Keratinocyte (primary cell): Measurements from ENCODE around the gene SBSN. TPM values are rescaled to one million over a fixed set of nuclear protein-coding genes. Genes with fewer than 3 reads are reported as not detected.

Experiments used
- DNase-seq: peaks from one replicate; pipeline ENCODE4 v3.0.0-alpha.2; 2011; ENCODE audit warnings: low read depth, missing footprints, low spot score
- FAIRE-seq: peaks from 2 replicates; lab custom pipeline; 2011; peaks lifted over from hg19 to GRCh38; lab: Jason Lieb, UNC
- H2AFZ ChIP-seq: 2 replicates; pipeline ENCODE4 v1.6.0; 2012; ENCODE audit warnings: low read length, control low read depth, inconsistent platforms; ENCODE audit not compliant: control insufficient read depth
- H3K27ac ChIP-seq: 2 replicates; pipeline ENCODE4 v1.5.1; 2011; ENCODE audit warnings: low read length; ENCODE audit not compliant: control insufficient read depth, insufficient read depth
- H3K27me3 ChIP-seq: 3 replicates; pipeline ENCODE4 v1.6.0; 2011; ENCODE audit warnings: low read length; ENCODE audit not compliant: control insufficient read depth, insufficient read depth; ENCODE audit errors: extremely low read depth
- H3K36me3 ChIP-seq, 2 experiments: 2 replicates in 1 of 2; 3 replicates in 1 of 2; pipeline ENCODE4 v1.5.1; 2011; ENCODE audit warnings: low read length in 2 of 2, mild to moderate bottlenecking in 1 of 2; ENCODE audit not compliant: control insufficient read depth in 2 of 2, insufficient read depth in 2 of 2; ENCODE audit errors: extremely low read depth in 1 of 2
- H3K4me1 ChIP-seq: 3 replicates; pipeline ENCODE4 v1.5.1; 2011; ENCODE audit warnings: low read length; ENCODE audit not compliant: control insufficient read depth, insufficient read depth; ENCODE audit errors: extremely low read depth
- H3K4me2 ChIP-seq: 3 replicates; pipeline ENCODE4 v1.6.0; 2011; ENCODE audit warnings: low read depth, low read length; ENCODE audit not compliant: control insufficient read depth, insufficient read depth; ENCODE audit errors: extremely low read depth
- H3K4me3 ChIP-seq, 3 experiments: fragments of 200-600 bp in 1 of 3; sonication (generic) in 1 of 3; 2 replicates in 2 of 3; 3 replicates in 1 of 3; pipeline ENCODE4 v1.5.1; 2011 to 2016; ENCODE audit warnings: low read length in 3 of 3, mild to moderate bottlenecking in 3 of 3, control low read depth in 2 of 3, inconsistent platforms in 1 of 3, low read depth in 1 of 3, mixed read lengths in 1 of 3, mixed run types in 1 of 3, moderate library complexity in 1 of 3; ENCODE audit not compliant: control insufficient read depth in 2 of 3, insufficient read depth in 2 of 3; ENCODE audit errors: extremely low read depth in 1 of 3
- H3K79me2 ChIP-seq: 2 replicates; pipeline ENCODE4 v1.6.0; 2012; ENCODE audit warnings: low read length; ENCODE audit not compliant: control insufficient read depth, insufficient read depth
- H3K9ac ChIP-seq: 3 replicates; pipeline ENCODE4 v1.6.0; 2011; ENCODE audit warnings: low read length; ENCODE audit not compliant: control insufficient read depth, insufficient read depth; ENCODE audit errors: extremely low read depth
- H3K9me1 ChIP-seq: 3 replicates; pipeline ENCODE4 v1.6.0; 2011; ENCODE audit warnings: low read length; ENCODE audit not compliant: control insufficient read depth, insufficient read depth; ENCODE audit errors: extremely low read depth
- H3K9me3 ChIP-seq: 2 replicates; pipeline ENCODE4 v1.5.1; 2012; ENCODE audit warnings: low read depth, low read length; ENCODE audit not compliant: control insufficient read depth
- H4K20me1 ChIP-seq: 3 replicates; pipeline ENCODE4 v1.6.0; 2011; ENCODE audit warnings: low read length; ENCODE audit not compliant: control insufficient read depth, insufficient read depth; ENCODE audit errors: extremely low read depth
- CTCF ChIP-seq, 3 experiments: IDR thresholded peaks in 1 of 3; conservative IDR thresholded peaks in 1 of 3; optimal IDR thresholded peaks in 1 of 3; 2 replicates in 2 of 3; 3 replicates in 1 of 3; pipeline versions ENCODE3 to v1.5.1; 2011; ENCODE audit warnings: low read length in 3 of 3, mild to moderate bottlenecking in 3 of 3, moderate library complexity in 2 of 3, control low read depth in 1 of 3, inconsistent platforms in 1 of 3; ENCODE audit not compliant: insufficient read depth in 2 of 3; ENCODE audit errors: extremely low read depth in 1 of 3
- EZH2 ChIP-seq: IDR thresholded peaks from one replicate; pipeline ENCODE4 v1.6.1; 2012; ENCODE audit warnings: inconsistent platforms, mild to moderate bottlenecking, low read length, moderate library complexity
- dilution Hi-C: fragments of 300-500 bp; cut with MboI; formaldehyde crosslinking; loops from one replicate; pipeline ENCODE4 v1.7.0; 2020; ENCODE audit warnings: low sequenced_read_pairs; ENCODE audit not compliant: extremely low pct_ligation_motif_present
- polyA plus RNA-seq, 5 experiments: library from polyadenylated mRNA; depleted of rRNA in 3 of 5; stranded (reverse) in 3 of 5; stranded (forward) in 1 of 5; unstranded in 1 of 5; fragments of >200 nt; gene quantifications; 1 replicate in 1 of 5; 2 replicates in 3 of 5; 3 replicates in 1 of 5; pipeline versions ENCODE4 v1.2.1 to v1.2.3, GENCODE V29; 2011 to 2012; ENCODE audit warnings: missing spikeins in 2 of 5, low read depth in 1 of 5, low replicate concordance in 1 of 5

SBSN gene
- polyA plus RNA-seq, 1 donor (not counting 4 experiments of a cell fraction or from before 2014, with no cell fraction given), result 49.0 TPM

- Histone ChIP-seq H3K9me3 (no peaks in the 10 kb centered on the region), H3K27ac (no peak overlapping the region), H3K4me2 (no peak overlapping the region), H4K20me1 (no peaks in the 10 kb centered on the region), H3K36me3 (no peaks in the 10 kb centered on the region), H3K4me3 (no peak overlapping the region), H3K4me1 (peaks cover 20% of the 10 kb centered on the region), H3K79me2 (no peaks in the 10 kb centered on the region), H3K27me3 (peaks cover 5% of the 10 kb centered on the region), H2AFZ (no peak overlapping the region), H3K9ac (no peak overlapping the region), H3K9me1 (no peaks in the 10 kb centered on the region)
- DNase-seq, result no peak
- TF ChIP-seq CTCF (optimal IDR thresholded peaks at IDR 0.05 in 1 of 3, IDR thresholded peaks at IDR 0.05 in 1 of 3, conservative IDR thresholded peaks at IDR 0.05 in 1 of 3; ENCODE audit: extremely low read depth in 1 of 3, insufficient read depth in 2 of 3, low read length in 3 of 3), result no peak
- no peak for TF ChIP-seq EZH2
- dilution Hi-C loops, result no loop called here
- no peak for FAIRE-seq
Observed at GRCh38 chr19:35517342-35517741, 10.8 kb downstream of the SBSN start.

GRCh38 chr19:35516310-35516709, 11.8 kb downstream of the SBSN start:
- H3K9me3 ChIP-seq, result no peaks in the 10 kb centered on the region
- H3K36me3 ChIP-seq, result no peaks in the 10 kb centered on the region
- dilution Hi-C loops, result no loop called here
- FAIRE-seq (no peak), DNase-seq (no peak)
- H2AFZ ChIP-seq, result no peak overlapping the region
- H3K9ac ChIP-seq, result no peak overlapping the region
- H3K4me2 ChIP-seq, result no peak overlapping the region
- TF ChIP-seq CTCF (optimal IDR thresholded peaks at IDR 0.05 in 1 of 3, IDR thresholded peaks at IDR 0.05 in 1 of 3, conservative IDR thresholded peaks at IDR 0.05 in 1 of 3; ENCODE audit: extremely low read depth in 1 of 3, insufficient read depth in 2 of 3, low read length in 3 of 3), result no peak
- TF ChIP-seq EZH2, result no peak
- no peaks in the 10 kb centered on the region for H3K79me2 ChIP-seq
- H3K4me3 ChIP-seq, result no peak overlapping the region
- no peaks in the 10 kb centered on the region for H4K20me1 ChIP-seq
- H3K9me1 ChIP-seq, result no peaks in the 10 kb centered on the region
- H3K27me3 ChIP-seq, result peaks cover 5% of the 10 kb centered on the region
- H3K27ac ChIP-seq, result no peak overlapping the region
- peaks cover 20% of the 10 kb centered on the region for H3K4me1 ChIP-seq
